GM12878 (cell line): ENCODE data around the gene ANAPC15. TPM values are rescaled to one million over a fixed set of nuclear protein-coding genes. Genes with fewer than 3 reads are reported as not detected.

Experiments used
- ATAC-seq: fragments of 200-7000 bp; cut with Tn5 transposase; 3 replicates; pipeline ENCODE4 v1.9.1; 2020; ENCODE audit warnings: mild to moderate bottlenecking, moderate library complexity
- BruUV-seq: library from RNA; stranded (reverse); fragments of 400-500 nt; replicated peaks from 2 replicates; lab custom pipeline; 2021; lab: Mats Ljungman, UMichigan
- CTCF ChIA-PET: fragments of 300-600 bp; sonication (Branson Sonifier 250); formaldehyde crosslinking; extraction: SDS; loops from one replicate; lab custom pipeline; 2021; ENCODE audit warnings: inconsistent platforms; lab: Yijun Ruan, JAX
- POLR2A ChIA-PET: fragments of 350-600 bp; formaldehyde crosslinking; extraction: SDS; loops from one replicate; lab custom pipeline; 2021; ENCODE audit warnings: inconsistent platforms; lab: Charles Lee
- RAD21 ChIA-PET: fragments of 300-600 bp; sonication (Branson Sonifier 250); formaldehyde crosslinking; loops from one replicate; lab custom pipeline; 2023; ENCODE audit warnings: antibody characterized with exemption; ENCODE audit not compliant: unreplicated experiment; lab: Charles Lee
- SMC1A ChIA-PET: fragments of 300-600 bp; sonication (Branson Sonifier 250); formaldehyde crosslinking; loops from one replicate; lab custom pipeline; 2023; ENCODE audit not compliant: unreplicated experiment, uncharacterized antibody; lab: Charles Lee
- DNase-seq: peaks from one replicate; pipeline ENCODE4 v3.0.0-alpha.2; 2011; ENCODE audit warnings: low read depth, low spot score
- FAIRE-seq: peaks from 3 replicates; lab custom pipeline; 2011; peaks lifted over from hg19 to GRCh38; lab: Jason Lieb, UNC
- H2AFZ ChIP-seq: 2 replicates; pipeline ENCODE4 v1.6.0; 2011; ENCODE audit warnings: low read depth, low read length, control low read depth; ENCODE audit not compliant: control insufficient read depth
- H3K27ac ChIP-seq: 2 replicates; pipeline ENCODE4 v1.5.1; 2011; ENCODE audit warnings: control low read depth; ENCODE audit not compliant: control insufficient read depth, insufficient read depth
- H3K27me3 ChIP-seq, 2 experiments: replicated peaks in 1 of 2; 2 replicates each; pipeline versions ENCODE4 v1.6.0 to v1.6.1; 2011; ENCODE audit warnings: low read length in 1 of 2; ENCODE audit not compliant: control insufficient read depth in 2 of 2, insufficient read depth in 2 of 2
- H3K36me3 ChIP-seq, 2 experiments: 2 replicates each; pipeline ENCODE4 v1.5.1; 2011; ENCODE audit warnings: low read length in 1 of 2; ENCODE audit not compliant: control insufficient read depth in 2 of 2, insufficient read depth in 2 of 2
- H3K4me1 ChIP-seq: 2 replicates; pipeline ENCODE4 v1.6.1; 2011; ENCODE audit warnings: mild to moderate bottlenecking, low read length, moderate library complexity, mixed read lengths; ENCODE audit not compliant: control insufficient read depth, insufficient read depth
- H3K4me2 ChIP-seq: 2 replicates; pipeline ENCODE4 v1.6.0; 2011; ENCODE audit warnings: control low read depth; ENCODE audit not compliant: control insufficient read depth, insufficient read depth
- H3K4me3 ChIP-seq: fragments of 200-600 bp; sonication (generic); 2 replicates; pipeline ENCODE4 v1.5.1; 2016
- H3K79me2 ChIP-seq: 2 replicates; pipeline ENCODE4 v1.6.0; 2011; ENCODE audit warnings: low read length; ENCODE audit not compliant: control insufficient read depth, insufficient read depth
- H3K9ac ChIP-seq: 2 replicates; pipeline ENCODE4 v1.8.0; 2011; ENCODE audit warnings: low read length, control low read depth, mixed read lengths; ENCODE audit not compliant: control insufficient read depth, insufficient read depth
- H3K9me3 ChIP-seq: replicated peaks from 3 replicates; pipeline ENCODE4 v1.5.1; 2011; ENCODE audit warnings: mild to moderate bottlenecking, low read length; ENCODE audit not compliant: control insufficient read depth, insufficient read depth
- H4K20me1 ChIP-seq: 2 replicates; pipeline ENCODE4 v1.6.0; 2011; ENCODE audit not compliant: control insufficient read depth, insufficient read depth
- ATF7 ChIP-seq: fragments of 450-650 bp; IDR thresholded peaks from 2 replicates; pipeline ENCODE4 v1.6.1; 2016; ENCODE audit warnings: low read depth, mild to moderate bottlenecking
- IRF4 ChIP-seq: IDR thresholded peaks from 2 replicates; pipeline ENCODE4 v1.6.1; 2011; ENCODE audit warnings: low read depth, low read length
- NBN ChIP-seq: fragments of 450-650 bp; IDR thresholded peaks from 2 replicates; pipeline ENCODE4 v1.6.1; 2016
- PAX8 ChIP-seq: fragments of 450-650 bp; IDR thresholded peaks from 2 replicates; pipeline ENCODE4 v1.6.1; 2017; ENCODE audit warnings: mild to moderate bottlenecking, moderate library complexity
- PML ChIP-seq: IDR thresholded peaks from 2 replicates; pipeline ENCODE4 v1.6.1; 2012; ENCODE audit warnings: low read length, inconsistent platforms
- POLR2AphosphoS2 ChIP-seq: IDR thresholded peaks from 2 replicates; pipeline ENCODE4 v1.6.1; 2011; ENCODE audit warnings: low read depth, mild to moderate bottlenecking, low read length, improper control_type of control experiment, moderate library complexity
- RELA ChIP-seq: fragments of 450-650 bp; IDR thresholded peaks from 2 replicates; pipeline ENCODE4 v1.8.0; 2014; ENCODE audit warnings: borderline replicate concordance; ENCODE audit not compliant: partially characterized antibody
- SMAD1 ChIP-seq: fragments of 450-650 bp; IDR thresholded peaks from 2 replicates; pipeline ENCODE4 v1.6.1; 2018; ENCODE audit warnings: mild to moderate bottlenecking, low read depth; ENCODE audit not compliant: partially characterized antibody
- SMC3 ChIP-seq: IDR thresholded peaks from 2 replicates; pipeline ENCODE4 v1.6.1; 2011; ENCODE audit warnings: low read length, improper control_type of control experiment, borderline replicate concordance
- ZBED1 ChIP-seq: IDR thresholded peaks from 2 replicates; pipeline ENCODE4 v1.6.1; 2016; ENCODE audit warnings: borderline replicate concordance
- ZNF274 ChIP-seq: IDR thresholded peaks from one replicate; pipeline ENCODE4 v1.8.0; 2011; ENCODE audit not compliant: insufficient read length, insufficient read depth
- ZNF384 ChIP-seq: IDR thresholded peaks from 2 replicates; pipeline ENCODE4 v1.6.1; 2012; ENCODE audit warnings: low read depth, mild to moderate bottlenecking, low read length, improper control_type of control experiment, borderline replicate concordance
- ZZZ3 ChIP-seq: IDR thresholded peaks from 2 replicates; pipeline ENCODE4 v1.6.1; 2011; ENCODE audit warnings: low read depth; ENCODE audit not compliant: control insufficient read depth, insufficient read length
- WGBS: methylation state at CpG from one replicate; pipeline ENCODE4 v1.1.6; 2016; ENCODE audit warnings: low lambda C conversion rate; ENCODE audit not compliant: insufficient replicate concordance, insufficient coverage; ENCODE audit errors: missing lambda C conversion rate; 5-methylcytosine and 5-hydroxymethylcytosine counted together
- in situ Hi-C: fragments of 300-500 bp; cut with MboI; formaldehyde crosslinking; loops from 9 replicates; pipeline ENCODE4 v1.14.3; 2018; ENCODE audit warnings: mixed read lengths
- intact Hi-C: fragments of 100-400 bp; cut with micrococcal nuclease; formaldehyde crosslinking; loops from one replicate; pipeline ENCODE4 v1.14.2; 2022; ENCODE audit not compliant: unreplicated experiment
- polyA plus RNA-seq, 11 experiments: library from polyadenylated mRNA; depleted of rRNA in 4 of 11; unstranded in 6 of 11; stranded (reverse) in 5 of 11; fragments of >200 nt; fragmentation: Nextera tagmentation in 4 of 11; fragmentation: Illumina TruSeq in 1 of 11; extraction: Ambion mirVana in 4 of 11; extraction: Trizol in 1 of 11; gene quantifications; 1 replicate in 1 of 11; 2 replicates in 10 of 11; pipeline versions ENCODE4 v1.2.1 to v1.2.3, GENCODE V29; 2011 to 2016; ENCODE audit warnings: inconsistent platforms in 2 of 11, missing spikeins in 2 of 11, low read depth in 1 of 11
- total RNA-seq, 4 experiments: library from RNA; depleted of rRNA in 3 of 4; stranded (reverse); fragments of >200 nt in 3 of 4; fragmentation: Illumina TruSeq in 1 of 4; extraction: Trizol in 1 of 4; gene quantifications; 2 replicates each; pipeline versions ENCODE4 v1.2.1 to v1.2.3, GENCODE V29; 2013 to 2021
- TF ChIP-seq, protein P1 (sequence below): fragments of 450-650 bp; IDR thresholded peaks from 2 replicates; pipeline ENCODE4 v1.6.1; 2017; ENCODE audit warnings: mild to moderate bottlenecking, low read depth, inconsistent platforms; ENCODE audit not compliant: poor library complexity, severe bottlenecking
- TF ChIP-seq, protein P2 (sequence below): fragments of 450-650 bp; IDR thresholded peaks from 2 replicates; pipeline ENCODE4 v1.6.1; 2016; ENCODE audit warnings: mild to moderate bottlenecking
- TF ChIP-seq, protein P3 (sequence below): IDR thresholded peaks from 2 replicates; pipeline ENCODE4 v1.6.1; 2012; ENCODE audit warnings: low read depth, low read length, improper control_type of control experiment
- TF ChIP-seq, protein P4 (sequence below): IDR thresholded peaks from 2 replicates; pipeline ENCODE4 v1.6.1; 2011; ENCODE audit warnings: mild to moderate bottlenecking, low read depth, low read length, moderate library complexity; ENCODE audit not compliant: insufficient replicate concordance

Gene ANAPC15
- total and polyA plus RNA-seq, 10 of the 15 experiments (the other 5 are each of a cell fraction or from before 2014, with no cell fraction given) = 83.4 to 372 (median 103) TPM

DNA sequence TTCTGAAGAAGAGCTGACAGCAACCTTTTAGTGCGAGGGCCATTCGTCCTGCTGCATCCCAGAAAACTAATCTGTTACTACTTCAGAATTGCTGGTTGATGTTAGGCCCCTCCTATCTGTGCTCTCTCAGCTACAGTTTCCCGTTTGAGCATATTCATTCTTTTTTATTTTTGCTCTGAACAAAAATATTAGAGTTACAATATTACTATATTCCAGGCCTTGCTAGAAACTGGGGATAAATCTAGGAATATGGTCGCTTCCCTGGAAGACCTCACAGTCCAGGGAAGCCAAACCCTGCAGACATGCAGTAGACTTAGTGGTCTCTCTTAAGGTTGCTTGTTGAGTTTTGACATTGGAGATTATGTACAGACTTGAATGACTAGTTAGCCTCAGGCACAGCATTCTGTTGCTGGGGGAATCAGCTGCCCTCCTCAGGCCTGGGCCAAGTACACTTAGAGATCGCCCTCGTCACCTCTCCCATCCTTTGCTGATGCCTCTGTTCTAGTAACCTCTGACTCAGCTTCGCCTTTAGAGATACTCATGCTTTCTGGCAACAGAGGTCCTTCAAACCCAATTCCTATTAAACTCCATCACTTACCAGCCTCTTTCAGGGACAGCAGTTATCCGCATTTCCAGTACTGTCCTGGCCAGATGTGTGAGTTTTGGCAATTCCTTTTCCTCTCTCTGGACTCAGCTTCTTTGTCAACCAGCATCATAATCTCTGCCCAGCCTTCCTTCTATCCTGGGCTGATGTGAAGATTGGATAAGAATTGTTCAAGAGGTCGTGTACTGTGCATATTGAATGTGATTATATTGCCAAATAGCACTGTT lies 698 bp upstream of the ANAPC15 start:
- FAIRE-seq = no peak
- H2AFZ ChIP-seq = peak overlapping the region; percentile 91
- TF ChIP-seq POLR2AphosphoS2 (no peak), ATF7 (no peak), SMAD1 (peak; percentile 2), ZZZ3 (no peak), ZNF384 (no peak), PML (no peak), SMC3 (no peak), ZNF274 (no peak), PAX8 (no peak), ZBED1 (peak; percentile 84; the same call in 1 of the 2 replicates), RELA (peak; percentile 5), IRF4 (no peak), NBN (0 out of 2 replicates have a peak, but pooled peaks have one; percentile 9)
- TF ChIP-seq, protein P1, sequence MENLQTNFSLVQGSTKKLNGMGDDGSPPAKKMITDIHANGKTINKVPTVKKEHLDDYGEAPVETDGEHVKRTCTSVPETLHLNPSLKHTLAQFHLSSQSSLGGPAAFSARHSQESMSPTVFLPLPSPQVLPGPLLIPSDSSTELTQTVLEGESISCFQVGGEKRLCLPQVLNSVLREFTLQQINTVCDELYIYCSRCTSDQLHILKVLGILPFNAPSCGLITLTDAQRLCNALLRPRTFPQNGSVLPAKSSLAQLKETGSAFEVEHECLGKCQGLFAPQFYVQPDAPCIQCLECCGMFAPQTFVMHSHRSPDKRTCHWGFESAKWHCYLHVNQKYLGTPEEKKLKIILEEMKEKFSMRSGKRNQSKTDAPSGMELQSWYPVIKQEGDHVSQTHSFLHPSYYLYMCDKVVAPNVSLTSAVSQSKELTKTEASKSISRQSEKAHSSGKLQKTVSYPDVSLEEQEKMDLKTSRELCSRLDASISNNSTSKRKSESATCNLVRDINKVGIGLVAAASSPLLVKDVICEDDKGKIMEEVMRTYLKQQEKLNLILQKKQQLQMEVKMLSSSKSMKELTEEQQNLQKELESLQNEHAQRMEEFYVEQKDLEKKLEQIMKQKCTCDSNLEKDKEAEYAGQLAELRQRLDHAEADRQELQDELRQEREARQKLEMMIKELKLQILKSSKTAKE = no peak
- TF ChIP-seq, protein P2, sequence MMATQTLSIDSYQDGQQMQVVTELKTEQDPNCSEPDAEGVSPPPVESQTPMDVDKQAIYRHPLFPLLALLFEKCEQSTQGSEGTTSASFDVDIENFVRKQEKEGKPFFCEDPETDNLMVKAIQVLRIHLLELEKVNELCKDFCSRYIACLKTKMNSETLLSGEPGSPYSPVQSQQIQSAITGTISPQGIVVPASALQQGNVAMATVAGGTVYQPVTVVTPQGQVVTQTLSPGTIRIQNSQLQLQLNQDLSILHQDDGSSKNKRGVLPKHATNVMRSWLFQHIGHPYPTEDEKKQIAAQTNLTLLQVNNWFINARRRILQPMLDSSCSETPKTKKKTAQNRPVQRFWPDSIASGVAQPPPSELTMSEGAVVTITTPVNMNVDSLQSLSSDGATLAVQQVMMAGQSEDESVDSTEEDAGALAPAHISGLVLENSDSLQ = no peak
- TF ChIP-seq, protein P3, sequence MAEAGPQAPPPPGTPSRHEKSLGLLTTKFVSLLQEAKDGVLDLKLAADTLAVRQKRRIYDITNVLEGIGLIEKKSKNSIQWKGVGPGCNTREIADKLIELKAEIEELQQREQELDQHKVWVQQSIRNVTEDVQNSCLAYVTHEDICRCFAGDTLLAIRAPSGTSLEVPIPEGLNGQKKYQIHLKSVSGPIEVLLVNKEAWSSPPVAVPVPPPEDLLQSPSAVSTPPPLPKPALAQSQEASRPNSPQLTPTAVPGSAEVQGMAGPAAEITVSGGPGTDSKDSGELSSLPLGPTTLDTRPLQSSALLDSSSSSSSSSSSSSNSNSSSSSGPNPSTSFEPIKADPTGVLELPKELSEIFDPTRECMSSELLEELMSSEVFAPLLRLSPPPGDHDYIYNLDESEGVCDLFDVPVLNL = no peak
- TF ChIP-seq, protein P4, sequence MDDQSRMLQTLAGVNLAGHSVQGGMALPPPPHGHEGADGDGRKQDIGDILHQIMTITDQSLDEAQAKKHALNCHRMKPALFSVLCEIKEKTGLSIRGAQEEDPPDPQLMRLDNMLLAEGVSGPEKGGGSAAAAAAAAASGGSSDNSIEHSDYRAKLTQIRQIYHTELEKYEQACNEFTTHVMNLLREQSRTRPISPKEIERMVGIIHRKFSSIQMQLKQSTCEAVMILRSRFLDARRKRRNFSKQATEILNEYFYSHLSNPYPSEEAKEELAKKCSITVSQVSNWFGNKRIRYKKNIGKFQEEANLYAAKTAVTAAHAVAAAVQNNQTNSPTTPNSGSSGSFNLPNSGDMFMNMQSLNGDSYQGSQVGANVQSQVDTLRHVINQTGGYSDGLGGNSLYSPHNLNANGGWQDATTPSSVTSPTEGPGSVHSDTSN = no peak

More for the DNA sequence above, 698 bp upstream of the ANAPC15 start:
- H3K27ac ChIP-seq = peak overlapping the region; percentile 99
- peak overlapping the region; percentile 53 for H3K4me3 ChIP-seq
- intact Hi-C loops (loop anchor here (1.0 kb wide), 2 partner anchors 110 to 185 kb away; partner anchors contain the start of gene XNDC1N), in situ Hi-C loops (no loop called here)
- ChIA-PET CTCF (interaction anchor here (1.0 to 2.9 kb wide), 5 partner anchors 30 to 318 kb away, joined by 4 to 12 read pairs (median 6); no protein-coding TSS in a partner anchor), SMC1A (interaction anchor here (1.0 to 1.9 kb wide), 12 partner anchors 13 to 318 kb away, joined by 3 to 10 read pairs (median 4); partner anchors contain the start of genes RNF121 and XNDC1N), POLR2A (interaction anchor here (1.0 to 3.3 kb wide), 9 partner anchors 11 to 148 kb away, joined by 3 to 13 read pairs (median 6); partner anchors contain the start of gene LAMTOR1), RAD21 (interaction anchor here (0.6 to 2.1 kb wide), 6 partner anchors 22 to 318 kb away, joined by 3 to 7 read pairs (median 5); partner anchors contain the start of genes RNF121 and XNDC1N)
- no peaks in the 10 kb centered on the region for H4K20me1 ChIP-seq
- peaks cover 5% of the 10 kb centered on the region for H3K79me2 ChIP-seq
- no peaks in the 10 kb centered on the region for H3K9me3 ChIP-seq
- TSS peak; percentile 99 for BruUV-seq
- H3K27me3 ChIP-seq = no peaks in the 10 kb centered on the region
- peak overlapping the region; percentile 95 for H3K4me2 ChIP-seq
- peaks cover 0 to 2% of the 10 kb centered on the region in 2 experiments; a peak in 2 of 4 replicates for H3K36me3 ChIP-seq
- peaks cover 7% of the 10 kb centered on the region for H3K4me1 ChIP-seq
- WGBS = 58% methylated on average over 9 of the region's 9 CpGs
- H3K9ac ChIP-seq = peak overlapping the region; percentile 92
- DNase-seq = no peak
- no peak for ATAC-seq
